GM12878 (cell line): ENCODE measurements around the gene ETV6. TPM values are rescaled to one million over a fixed set of nuclear protein-coding genes. Genes with fewer than 3 reads are reported as not detected.

Source experiments
- ATAC-seq: fragments of 200-7000 bp; cut with Tn5 transposase; 3 replicates; pipeline ENCODE4 v1.9.1; 2020; ENCODE audit warnings: mild to moderate bottlenecking, moderate library complexity
- BruUV-seq: library from RNA; stranded (reverse); fragments of 400-500 nt; replicated peaks from 2 replicates; lab custom pipeline; 2021; lab: Mats Ljungman, UMichigan
- CTCF ChIA-PET: fragments of 300-600 bp; sonication (Branson Sonifier 250); formaldehyde crosslinking; extraction: SDS; loops from one replicate; lab custom pipeline; 2021; ENCODE audit warnings: inconsistent platforms; lab: Yijun Ruan, JAX
- POLR2A ChIA-PET: fragments of 350-600 bp; formaldehyde crosslinking; extraction: SDS; loops from one replicate; lab custom pipeline; 2021; ENCODE audit warnings: inconsistent platforms; lab: Charles Lee
- RAD21 ChIA-PET: fragments of 300-600 bp; sonication (Branson Sonifier 250); formaldehyde crosslinking; loops from one replicate; lab custom pipeline; 2023; ENCODE audit warnings: antibody characterized with exemption; ENCODE audit not compliant: unreplicated experiment; lab: Charles Lee
- SMC1A ChIA-PET: fragments of 300-600 bp; sonication (Branson Sonifier 250); formaldehyde crosslinking; loops from one replicate; lab custom pipeline; 2023; ENCODE audit not compliant: unreplicated experiment, uncharacterized antibody; lab: Charles Lee
- DNase-seq: peaks from one replicate; pipeline ENCODE4 v3.0.0-alpha.2; 2011; ENCODE audit warnings: low read depth, low spot score
- FAIRE-seq: peaks from 3 replicates; lab custom pipeline; 2011; peaks lifted over from hg19 to GRCh38; lab: Jason Lieb, UNC
- H2AFZ ChIP-seq: 2 replicates; pipeline ENCODE4 v1.6.0; 2011; ENCODE audit warnings: low read depth, low read length, control low read depth; ENCODE audit not compliant: control insufficient read depth
- H3K27ac ChIP-seq: 2 replicates; pipeline ENCODE4 v1.5.1; 2011; ENCODE audit warnings: control low read depth; ENCODE audit not compliant: control insufficient read depth, insufficient read depth
- H3K27me3 ChIP-seq, 2 experiments: replicated peaks in 1 of 2; 2 replicates each; pipeline versions ENCODE4 v1.6.0 to v1.6.1; 2011; ENCODE audit warnings: low read length in 1 of 2; ENCODE audit not compliant: control insufficient read depth in 2 of 2, insufficient read depth in 2 of 2
- H3K36me3 ChIP-seq, 2 experiments: 2 replicates each; pipeline ENCODE4 v1.5.1; 2011; ENCODE audit warnings: low read length in 1 of 2; ENCODE audit not compliant: control insufficient read depth in 2 of 2, insufficient read depth in 2 of 2
- H3K4me1 ChIP-seq: 2 replicates; pipeline ENCODE4 v1.6.1; 2011; ENCODE audit warnings: mild to moderate bottlenecking, low read length, moderate library complexity, mixed read lengths; ENCODE audit not compliant: control insufficient read depth, insufficient read depth
- H3K4me2 ChIP-seq: 2 replicates; pipeline ENCODE4 v1.6.0; 2011; ENCODE audit warnings: control low read depth; ENCODE audit not compliant: control insufficient read depth, insufficient read depth
- H3K4me3 ChIP-seq: fragments of 200-600 bp; sonication (generic); 2 replicates; pipeline ENCODE4 v1.5.1; 2016
- H3K79me2 ChIP-seq: 2 replicates; pipeline ENCODE4 v1.6.0; 2011; ENCODE audit warnings: low read length; ENCODE audit not compliant: control insufficient read depth, insufficient read depth
- H3K9ac ChIP-seq: 2 replicates; pipeline ENCODE4 v1.8.0; 2011; ENCODE audit warnings: low read length, control low read depth, mixed read lengths; ENCODE audit not compliant: control insufficient read depth, insufficient read depth
- H3K9me3 ChIP-seq: replicated peaks from 3 replicates; pipeline ENCODE4 v1.5.1; 2011; ENCODE audit warnings: mild to moderate bottlenecking, low read length; ENCODE audit not compliant: control insufficient read depth, insufficient read depth
- H4K20me1 ChIP-seq: 2 replicates; pipeline ENCODE4 v1.6.0; 2011; ENCODE audit not compliant: control insufficient read depth, insufficient read depth
- ETV6 ChIP-seq, 2 experiments: fragments of 450-650 bp in 1 of 2; IDR thresholded peaks in 1 of 2; conservative IDR thresholded peaks in 1 of 2; 2 replicates each; pipeline ENCODE4 v1.6.1; 2014; ENCODE audit warnings: antibody characterized with exemption in 1 of 2, borderline replicate concordance in 1 of 2, low read depth in 1 of 2, mild to moderate bottlenecking in 1 of 2, moderate library complexity in 1 of 2
- KAT2A ChIP-seq: conservative IDR thresholded peaks from 2 replicates; pipeline ENCODE4 v1.6.1; 2011; ENCODE audit warnings: low read depth, low read length; ENCODE audit not compliant: control insufficient read depth
- SMARCA5 ChIP-seq: fragments of 450-650 bp; IDR thresholded peaks from 2 replicates; pipeline ENCODE4 v1.6.1; 2017; ENCODE audit warnings: mild to moderate bottlenecking
- STAT1 ChIP-seq: fragments of 450-650 bp; conservative IDR thresholded peaks from 2 replicates; pipeline ENCODE4 v1.6.1; 2014; ENCODE audit warnings: antibody characterized with exemption, mild to moderate bottlenecking
- WGBS: methylation state at CpG from one replicate; pipeline ENCODE4 v1.1.6; 2016; ENCODE audit warnings: low lambda C conversion rate; ENCODE audit not compliant: insufficient replicate concordance, insufficient coverage; ENCODE audit errors: missing lambda C conversion rate; 5-methylcytosine and 5-hydroxymethylcytosine counted together
- in situ Hi-C: fragments of 300-500 bp; cut with MboI; formaldehyde crosslinking; loops from 9 replicates; pipeline ENCODE4 v1.14.3; 2018; ENCODE audit warnings: mixed read lengths
- intact Hi-C: fragments of 100-400 bp; cut with micrococcal nuclease; formaldehyde crosslinking; loops from one replicate; pipeline ENCODE4 v1.14.2; 2022; ENCODE audit not compliant: unreplicated experiment
- polyA plus RNA-seq, 11 experiments: library from polyadenylated mRNA; depleted of rRNA in 4 of 11; unstranded in 6 of 11; stranded (reverse) in 5 of 11; fragments of >200 nt; fragmentation: Nextera tagmentation in 4 of 11; fragmentation: Illumina TruSeq in 1 of 11; extraction: Ambion mirVana in 4 of 11; extraction: Trizol in 1 of 11; gene quantifications; 1 replicate in 1 of 11; 2 replicates in 10 of 11; pipeline versions ENCODE4 v1.2.1 to v1.2.3, GENCODE V29; 2011 to 2016; ENCODE audit warnings: inconsistent platforms in 2 of 11, missing spikeins in 2 of 11, low read depth in 1 of 11
- total RNA-seq, 4 experiments: library from RNA; depleted of rRNA in 3 of 4; stranded (reverse); fragments of >200 nt in 3 of 4; fragmentation: Illumina TruSeq in 1 of 4; extraction: Trizol in 1 of 4; gene quantifications; 2 replicates each; pipeline versions ENCODE4 v1.2.1 to v1.2.3, GENCODE V29; 2013 to 2021
- TF ChIP-seq, protein P1 (sequence below): fragments of 450-650 bp; IDR thresholded peaks from 2 replicates; pipeline ENCODE4 v1.6.1; 2017; ENCODE audit warnings: low read depth, mild to moderate bottlenecking, moderate library complexity

The ETV6 gene
- total and polyA plus RNA-seq, 10 of the 15 experiments (the other 5 are each of a cell fraction or from before 2014, with no cell fraction given), result 6.6 to 74.8 (median 24.6) TPM

DNA sequence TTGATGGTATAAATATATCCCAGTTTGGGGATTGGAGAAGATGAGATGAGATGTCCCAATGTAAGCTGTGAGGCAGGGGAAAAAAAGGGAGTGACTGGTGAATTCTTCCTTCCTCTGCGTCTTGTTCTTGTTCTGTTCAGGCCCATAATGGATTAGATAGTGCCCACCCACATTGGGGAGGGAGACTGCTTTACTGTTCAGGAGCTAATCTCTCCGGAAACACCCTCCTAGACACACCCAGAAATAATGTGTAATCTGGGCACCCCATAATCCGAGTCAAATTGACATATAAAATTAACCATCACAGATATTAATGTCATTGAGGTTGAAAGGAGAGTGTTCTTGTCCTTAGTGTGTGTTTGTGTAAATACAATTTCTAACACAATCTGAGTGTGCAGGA is 29.3 kb downstream of the ETV6 start:
- in situ Hi-C loops (no loop called here), intact Hi-C loops (no loop called here)
- ATAC-seq (no peak), FAIRE-seq (no peak), DNase-seq (no peak)
- CTCF ChIA-PET, result interaction anchor here (1.1 kb wide), 1 partner anchor 13 kb away, joined by 3 read pairs; no protein-coding TSS in a partner anchor
- TF ChIP-seq SMARCA5, result no peak
- no peak for TF ChIP-seq STAT1
- TF ChIP-seq, protein P1, sequence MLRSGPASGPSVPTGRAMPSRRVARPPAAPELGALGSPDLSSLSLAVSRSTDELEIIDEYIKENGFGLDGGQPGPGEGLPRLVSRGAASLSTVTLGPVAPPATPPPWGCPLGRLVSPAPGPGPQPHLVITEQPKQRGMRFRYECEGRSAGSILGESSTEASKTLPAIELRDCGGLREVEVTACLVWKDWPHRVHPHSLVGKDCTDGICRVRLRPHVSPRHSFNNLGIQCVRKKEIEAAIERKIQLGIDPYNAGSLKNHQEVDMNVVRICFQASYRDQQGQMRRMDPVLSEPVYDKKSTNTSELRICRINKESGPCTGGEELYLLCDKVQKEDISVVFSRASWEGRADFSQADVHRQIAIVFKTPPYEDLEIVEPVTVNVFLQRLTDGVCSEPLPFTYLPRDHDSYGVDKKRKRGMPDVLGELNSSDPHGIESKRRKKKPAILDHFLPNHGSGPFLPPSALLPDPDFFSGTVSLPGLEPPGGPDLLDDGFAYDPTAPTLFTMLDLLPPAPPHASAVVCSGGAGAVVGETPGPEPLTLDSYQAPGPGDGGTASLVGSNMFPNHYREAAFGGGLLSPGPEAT, result no peak
- TF ChIP-seq ETV6 (conservative IDR thresholded peaks at IDR 0.05 in 1 of 2, IDR thresholded peaks at IDR 0.05 in 1 of 2; ENCODE audit: borderline replicate concordance in 1 of 2, low read depth in 1 of 2), result no peak
- no peak for TF ChIP-seq KAT2A
- H2AFZ ChIP-seq, result no peak overlapping the region
- H3K9me3 ChIP-seq, result no peaks in the 10 kb centered on the region
- no peaks in the 10 kb centered on the region for H3K27me3 ChIP-seq
- H3K79me2 ChIP-seq, result peaks cover 93% of the 10 kb centered on the region
- POLR2A ChIA-PET, result interaction anchor here (1.1 kb wide), 1 partner anchor 15 kb away, joined by 3 read pairs; no protein-coding TSS in a partner anchor
- no peak overlapping the region for H3K9ac ChIP-seq
- no peak overlapping the region for H3K4me3 ChIP-seq
- WGBS, result 96% methylated on average over 3 of the region's 3 CpGs
- H4K20me1 ChIP-seq, result peaks cover 11% of the 10 kb centered on the region
- BruUV-seq, result no TSS peak
- H3K4me2 ChIP-seq, result no peak overlapping the region
- H3K36me3 ChIP-seq, result peaks cover 5 to 15% of the 10 kb centered on the region in 2 experiments
- RAD21 ChIA-PET, result no interaction called here
- H3K4me1 ChIP-seq, result peaks cover 9% of the 10 kb centered on the region
- H3K27ac ChIP-seq, result no peak overlapping the region
- SMC1A ChIA-PET, result interaction anchor here (1.0 kb wide), 2 partner anchors 48 to 56 kb away, joined by 3 to 4 read pairs; no protein-coding TSS in a partner anchor
